ENCODE data around the gene LBHD2.

GRCh38 chr14:103128631-103129300, 44.8 kb downstream of the LBHD2 start:
- no peak for TF ChIP-seq CTCF (IDR thresholded peaks at IDR 0.05)
- TF ChIP-seq, protein P1, sequence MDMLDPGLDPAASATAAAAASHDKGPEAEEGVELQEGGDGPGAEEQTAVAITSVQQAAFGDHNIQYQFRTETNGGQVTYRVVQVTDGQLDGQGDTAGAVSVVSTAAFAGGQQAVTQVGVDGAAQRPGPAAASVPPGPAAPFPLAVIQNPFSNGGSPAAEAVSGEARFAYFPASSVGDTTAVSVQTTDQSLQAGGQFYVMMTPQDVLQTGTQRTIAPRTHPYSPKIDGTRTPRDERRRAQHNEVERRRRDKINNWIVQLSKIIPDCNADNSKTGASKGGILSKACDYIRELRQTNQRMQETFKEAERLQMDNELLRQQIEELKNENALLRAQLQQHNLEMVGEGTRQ (IDR thresholded peaks at IDR 0.05; ENCODE audit: borderline replicate concordance, low read depth, low read length) = no peak
- TF ChIP-seq, protein P2, sequence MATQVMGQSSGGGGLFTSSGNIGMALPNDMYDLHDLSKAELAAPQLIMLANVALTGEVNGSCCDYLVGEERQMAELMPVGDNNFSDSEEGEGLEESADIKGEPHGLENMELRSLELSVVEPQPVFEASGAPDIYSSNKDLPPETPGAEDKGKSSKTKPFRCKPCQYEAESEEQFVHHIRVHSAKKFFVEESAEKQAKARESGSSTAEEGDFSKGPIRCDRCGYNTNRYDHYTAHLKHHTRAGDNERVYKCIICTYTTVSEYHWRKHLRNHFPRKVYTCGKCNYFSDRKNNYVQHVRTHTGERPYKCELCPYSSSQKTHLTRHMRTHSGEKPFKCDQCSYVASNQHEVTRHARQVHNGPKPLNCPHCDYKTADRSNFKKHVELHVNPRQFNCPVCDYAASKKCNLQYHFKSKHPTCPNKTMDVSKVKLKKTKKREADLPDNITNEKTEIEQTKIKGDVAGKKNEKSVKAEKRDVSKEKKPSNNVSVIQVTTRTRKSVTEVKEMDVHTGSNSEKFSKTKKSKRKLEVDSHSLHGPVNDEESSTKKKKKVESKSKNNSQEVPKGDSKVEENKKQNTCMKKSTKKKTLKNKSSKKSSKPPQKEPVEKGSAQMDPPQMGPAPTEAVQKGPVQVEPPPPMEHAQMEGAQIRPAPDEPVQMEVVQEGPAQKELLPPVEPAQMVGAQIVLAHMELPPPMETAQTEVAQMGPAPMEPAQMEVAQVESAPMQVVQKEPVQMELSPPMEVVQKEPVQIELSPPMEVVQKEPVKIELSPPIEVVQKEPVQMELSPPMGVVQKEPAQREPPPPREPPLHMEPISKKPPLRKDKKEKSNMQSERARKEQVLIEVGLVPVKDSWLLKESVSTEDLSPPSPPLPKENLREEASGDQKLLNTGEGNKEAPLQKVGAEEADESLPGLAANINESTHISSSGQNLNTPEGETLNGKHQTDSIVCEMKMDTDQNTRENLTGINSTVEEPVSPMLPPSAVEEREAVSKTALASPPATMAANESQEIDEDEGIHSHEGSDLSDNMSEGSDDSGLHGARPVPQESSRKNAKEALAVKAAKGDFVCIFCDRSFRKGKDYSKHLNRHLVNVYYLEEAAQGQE (IDR thresholded peaks at IDR 0.05; ENCODE audit: low read depth, low read length) = no peak
- TF ChIP-seq POLR2AphosphoS5 (IDR thresholded peaks at IDR 0.05; ENCODE audit: low read depth, low read length) = no peak
- no peak for TF ChIP-seq GABPA (IDR thresholded peaks at IDR 0.05; ENCODE audit: low read depth)
- TF ChIP-seq FOXM1 (IDR thresholded peaks at IDR 0.05; ENCODE audit: low read depth) = no peak
- TF ChIP-seq CHD2 (IDR thresholded peaks at IDR 0.05; ENCODE audit: low read length, partially characterized antibody) = no peak
- TF ChIP-seq, protein P3, sequence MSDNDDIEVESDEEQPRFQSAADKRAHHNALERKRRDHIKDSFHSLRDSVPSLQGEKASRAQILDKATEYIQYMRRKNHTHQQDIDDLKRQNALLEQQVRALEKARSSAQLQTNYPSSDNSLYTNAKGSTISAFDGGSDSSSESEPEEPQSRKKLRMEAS (IDR thresholded peaks at IDR 0.05; ENCODE audit: low read depth) = no peak
